HEK293T (cell line): Measurements from ENCODE around the gene MN1.

Experiments
- ARNT ChIP-seq: fragments of 450-650 bp; IDR thresholded peaks from 2 replicates; pipeline ENCODE4 v1.6.1; 2017; ENCODE audit warnings: mild to moderate bottlenecking
- BHLHE40 ChIP-seq: fragments of 450-650 bp; IDR thresholded peaks from 2 replicates; pipeline ENCODE4 v1.6.1; 2016; ENCODE audit warnings: mild to moderate bottlenecking, moderate library complexity, borderline replicate concordance
- ELF4 ChIP-seq: fragments of 450-650 bp; IDR thresholded peaks from 2 replicates; pipeline ENCODE4 v1.6.1; 2017; ENCODE audit warnings: antibody characterized with exemption
- FOXA1 ChIP-seq: fragments of 450-650 bp; IDR thresholded peaks from 2 replicates; pipeline ENCODE4 v1.6.1; 2016; ENCODE audit warnings: mild to moderate bottlenecking
- FOXK2 ChIP-seq: fragments of 450-650 bp; IDR thresholded peaks from 2 replicates; pipeline ENCODE4 v1.6.1; 2016; ENCODE audit warnings: mild to moderate bottlenecking
- FOXM1 ChIP-seq: fragments of 450-650 bp; IDR thresholded peaks from 2 replicates; pipeline ENCODE4 v1.6.1; 2017; ENCODE audit warnings: mild to moderate bottlenecking, borderline replicate concordance
- LEF1 ChIP-seq: fragments of 450-650 bp; IDR thresholded peaks from 2 replicates; pipeline ENCODE4 v1.6.1; 2017; ENCODE audit warnings: mild to moderate bottlenecking, borderline replicate concordance
- SP1 ChIP-seq: fragments of 450-650 bp; IDR thresholded peaks from 2 replicates; pipeline ENCODE4 v1.6.1; 2017
- SUZ12 ChIP-seq: fragments of 450-650 bp; IDR thresholded peaks from 2 replicates; pipeline ENCODE4 v1.6.1; 2016; ENCODE audit warnings: mild to moderate bottlenecking
- TARDBP ChIP-seq: fragments of 450-650 bp; IDR thresholded peaks from 2 replicates; pipeline ENCODE4 v1.6.1; 2016

- no peak for TF ChIP-seq FOXM1
- no peak for TF ChIP-seq SP1
- no peak for TF ChIP-seq ARNT
- TF ChIP-seq SUZ12 = no peak
- TF ChIP-seq FOXA1 = no peak
- no peak for TF ChIP-seq LEF1
- no peak for TF ChIP-seq ELF4
- no peak for TF ChIP-seq TARDBP
- no peak for TF ChIP-seq FOXK2
- no peak for TF ChIP-seq BHLHE40
Measured at GRCh38 chr22:27734066-27734465, 67.5 kb downstream of the MN1 start.
